ENCODE results near the gene FOXM1.

FOXM1 gene

DNA sequence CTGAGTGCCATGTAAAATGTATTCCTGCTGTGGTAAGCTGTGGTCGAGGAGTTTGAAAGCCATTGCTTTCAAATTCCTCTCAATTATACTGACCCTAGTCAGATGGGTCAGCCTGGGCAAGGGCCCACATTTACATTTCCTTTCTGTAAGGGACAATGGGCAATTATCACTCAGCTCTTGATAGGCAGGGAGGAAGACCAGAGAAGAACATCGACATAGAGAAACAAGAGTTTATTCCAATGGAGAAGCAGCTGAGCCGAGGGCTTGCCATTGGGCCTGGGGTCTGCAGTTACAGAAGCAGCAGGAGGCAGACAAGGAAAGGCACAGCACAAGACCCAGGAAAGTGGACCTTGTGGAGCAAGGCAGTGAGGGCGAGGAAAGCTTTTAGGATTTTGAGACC lies 51.8 kb downstream of the FOXM1 start:
- POLR2A ChIA-PET, result no interaction called here
- no peak overlapping the region for H3K4me3 ChIP-seq (ENCODE audit: low read depth, low read length)
- CTCF ChIA-PET, result interaction anchor here (1.0 to 3.5 kb wide), 4 partner anchors 9 to 41 kb away, joined by 3 to 15 read pairs (median 6); partner anchors contain the start of genes ITFG2 and NRIP2
- TF ChIP-seq, protein P1, sequence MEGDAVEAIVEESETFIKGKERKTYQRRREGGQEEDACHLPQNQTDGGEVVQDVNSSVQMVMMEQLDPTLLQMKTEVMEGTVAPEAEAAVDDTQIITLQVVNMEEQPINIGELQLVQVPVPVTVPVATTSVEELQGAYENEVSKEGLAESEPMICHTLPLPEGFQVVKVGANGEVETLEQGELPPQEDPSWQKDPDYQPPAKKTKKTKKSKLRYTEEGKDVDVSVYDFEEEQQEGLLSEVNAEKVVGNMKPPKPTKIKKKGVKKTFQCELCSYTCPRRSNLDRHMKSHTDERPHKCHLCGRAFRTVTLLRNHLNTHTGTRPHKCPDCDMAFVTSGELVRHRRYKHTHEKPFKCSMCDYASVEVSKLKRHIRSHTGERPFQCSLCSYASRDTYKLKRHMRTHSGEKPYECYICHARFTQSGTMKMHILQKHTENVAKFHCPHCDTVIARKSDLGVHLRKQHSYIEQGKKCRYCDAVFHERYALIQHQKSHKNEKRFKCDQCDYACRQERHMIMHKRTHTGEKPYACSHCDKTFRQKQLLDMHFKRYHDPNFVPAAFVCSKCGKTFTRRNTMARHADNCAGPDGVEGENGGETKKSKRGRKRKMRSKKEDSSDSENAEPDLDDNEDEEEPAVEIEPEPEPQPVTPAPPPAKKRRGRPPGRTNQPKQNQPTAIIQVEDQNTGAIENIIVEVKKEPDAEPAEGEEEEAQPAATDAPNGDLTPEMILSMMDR (IDR thresholded peaks at IDR 0.05; ENCODE audit: insufficient read depth, low read length, missing control alignments), result no peak
- no peak for DNase-seq (ENCODE audit: low read depth, low spot score)

DNA sequence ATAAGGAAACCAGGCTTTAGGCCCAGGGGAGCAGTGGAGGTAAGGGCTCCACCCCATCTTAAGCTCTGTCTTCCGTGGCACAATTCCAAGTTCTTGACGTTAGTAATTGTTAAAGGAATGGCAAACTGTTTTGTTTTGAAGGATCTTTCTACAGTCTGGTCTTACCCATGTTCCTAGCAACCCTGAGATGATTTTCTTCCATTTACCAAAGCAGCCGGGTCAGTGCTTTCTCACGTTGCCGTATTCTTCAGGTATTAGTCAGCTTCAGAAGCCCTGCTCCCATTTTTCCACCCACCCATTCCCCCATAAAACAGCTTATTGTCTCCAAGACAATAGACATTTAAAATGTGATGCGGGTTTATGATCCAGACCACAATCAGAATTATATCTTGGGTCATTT lies 52.4 kb downstream of the FOXM1 start:
- CTCF ChIA-PET, result interaction anchor here (1.0 to 3.5 kb wide), 4 partner anchors 9 to 40 kb away, joined by 3 to 15 read pairs (median 6); partner anchors contain the start of genes ITFG2 and NRIP2
- POLR2A ChIA-PET, result no interaction called here

DNA sequence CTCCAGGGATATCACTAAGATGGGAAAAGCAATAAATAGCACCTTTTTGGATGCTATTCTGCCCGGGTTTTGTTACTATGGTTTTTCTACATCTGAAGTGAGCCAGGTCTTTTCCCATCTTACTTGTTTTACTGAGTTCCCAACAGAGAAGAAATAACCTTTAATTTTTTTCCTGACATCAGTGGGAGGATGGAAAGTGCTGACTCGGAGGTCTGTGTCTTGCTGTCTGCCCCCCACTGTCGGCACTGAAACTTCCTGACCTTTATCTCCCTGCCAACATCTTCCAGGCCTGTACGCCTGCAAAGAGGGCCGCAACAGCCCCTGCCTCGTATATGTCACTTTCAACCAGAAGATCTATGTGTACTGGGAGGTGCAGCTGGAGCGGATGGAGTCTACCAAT lies 53.5 kb downstream of the FOXM1 start:
- no peak for DNase-seq (ENCODE audit: low read depth, low spot score)
- CTCF ChIA-PET, result interaction anchor here (1.3 to 1.4 kb wide), 2 partner anchors 11 to 22 kb away, joined by 3 to 4 read pairs; partner anchors contain the start of gene ITFG2
- POLR2A ChIA-PET, result no interaction called here
- TF ChIP-seq, protein P1 (IDR thresholded peaks at IDR 0.05; ENCODE audit: insufficient read depth, low read length, missing control alignments), result no peak
- H3K4me3 ChIP-seq (ENCODE audit: low read depth, low read length), result no peak overlapping the region

More for the DNA sequence above, 52.4 kb downstream of the FOXM1 start:
- no peak overlapping the region for H3K4me3 ChIP-seq (ENCODE audit: low read depth, low read length)
- DNase-seq (ENCODE audit: low read depth, low spot score), result no peak
- TF ChIP-seq, protein P1 (IDR thresholded peaks at IDR 0.05; ENCODE audit: insufficient read depth, low read length, missing control alignments), result no peak

DNA sequence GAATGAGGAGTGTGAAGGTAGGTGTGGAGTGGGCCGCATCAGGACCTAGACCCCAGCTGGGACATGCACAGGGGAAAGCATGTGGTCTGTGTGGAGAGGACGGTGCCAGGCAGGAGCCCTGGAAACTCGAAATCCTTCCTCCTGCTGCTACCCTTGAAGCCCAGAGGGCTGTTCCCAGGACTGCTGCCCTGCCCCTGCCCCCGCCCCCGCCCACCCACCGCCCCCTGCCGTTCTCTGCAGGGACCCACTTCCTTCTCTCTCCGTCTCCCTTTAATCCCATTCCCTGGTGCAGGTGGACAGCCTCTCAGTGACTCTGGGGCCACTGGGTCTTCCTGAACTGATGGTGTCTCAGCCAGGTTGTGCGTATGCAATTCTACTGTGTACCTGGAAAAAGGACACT lies 56.5 kb downstream of the FOXM1 start:
- TF ChIP-seq, protein P1 (IDR thresholded peaks at IDR 0.05; ENCODE audit: insufficient read depth, low read length, missing control alignments), result no peak
- no peak overlapping the region for H3K4me3 ChIP-seq (ENCODE audit: low read depth, low read length)
- ChIA-PET POLR2A (no interaction called here), CTCF (no interaction called here)
- DNase-seq (ENCODE audit: low read depth, low spot score), result no peak

DNA sequence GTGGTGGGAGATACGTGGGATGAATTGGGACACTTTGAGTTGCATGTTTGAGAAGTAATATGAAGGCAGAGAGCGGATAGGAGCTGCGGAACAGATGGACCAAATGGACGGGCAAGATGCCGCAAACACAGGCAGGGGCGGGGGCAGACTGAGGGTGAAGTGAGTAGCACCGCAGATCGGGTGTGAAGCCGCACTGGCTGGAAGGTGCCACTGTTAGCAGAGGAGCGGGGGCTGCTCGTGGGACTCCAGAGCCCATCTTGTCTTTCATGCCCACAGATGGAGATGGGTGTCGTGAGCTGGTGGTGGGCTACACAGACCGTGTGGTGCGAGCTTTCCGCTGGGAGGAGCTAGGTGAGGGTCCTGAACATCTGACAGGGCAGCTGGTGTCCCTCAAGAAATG lies 57.2 kb downstream of the FOXM1 start:
- ChIA-PET POLR2A (no interaction called here), CTCF (no interaction called here)
- TF ChIP-seq, protein P1 (IDR thresholded peaks at IDR 0.05; ENCODE audit: insufficient read depth, low read length, missing control alignments), result no peak
- DNase-seq (ENCODE audit: low read depth, low spot score), result no peak
- H3K4me3 ChIP-seq (ENCODE audit: low read depth, low read length), result no peak overlapping the region

DNA sequence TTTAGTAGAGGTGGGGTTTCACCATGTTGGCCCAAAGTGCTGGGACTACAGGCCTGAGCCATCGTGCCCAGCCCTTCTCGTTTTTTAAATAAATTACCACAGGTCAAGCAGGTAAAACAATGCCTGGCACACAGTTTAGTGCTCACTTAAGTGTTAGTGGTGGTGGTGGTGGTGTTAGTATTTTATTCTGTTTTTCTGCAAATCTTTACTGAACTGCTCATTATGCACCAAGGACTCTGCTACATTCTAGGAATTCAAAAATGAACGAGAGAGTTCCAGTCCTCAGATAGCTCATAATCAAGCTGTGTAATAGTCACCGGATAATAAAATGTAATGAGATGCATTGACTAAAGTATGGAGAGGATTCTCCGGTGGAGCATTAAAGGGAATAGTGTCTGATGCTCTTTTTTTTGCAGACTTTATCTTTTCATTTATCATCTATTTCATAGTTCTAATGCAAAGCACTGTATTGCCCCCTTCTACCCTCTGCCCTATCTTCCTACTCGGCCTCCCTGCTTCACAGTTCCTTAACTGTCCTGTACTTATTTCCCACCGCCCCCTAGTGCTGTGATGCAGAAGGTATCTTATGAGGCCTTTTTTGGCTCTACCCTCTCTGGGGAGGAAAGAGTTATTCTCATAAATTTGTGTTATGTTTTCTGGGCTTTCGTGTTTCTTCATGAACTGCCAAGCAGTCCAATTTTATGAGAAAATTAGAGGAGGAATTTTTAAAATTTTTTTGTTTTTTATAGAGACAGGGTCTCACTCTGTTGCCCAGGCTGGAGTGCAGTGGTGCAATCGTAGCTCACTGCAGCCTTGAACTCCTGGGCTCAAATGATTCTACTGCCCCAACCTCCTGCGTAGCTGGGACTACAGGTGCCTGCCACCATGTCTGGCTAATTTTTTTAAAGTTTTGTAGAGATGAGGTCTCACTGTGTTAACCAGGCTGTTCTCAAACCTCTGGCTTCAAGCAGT lies 63.5 kb downstream of the FOXM1 start:
- TF ChIP-seq, protein P1 (IDR thresholded peaks at IDR 0.05; ENCODE audit: insufficient read depth, low read length, missing control alignments), result peak; percentile 73
- H3K4me3 ChIP-seq (ENCODE audit: low read depth, low read length), result peak overlapping the region; percentile 72
- ChIA-PET POLR2A (interaction anchor here (1.0 to 1.7 kb wide), 3 partner anchors 9 to 221 kb away, joined by 3 to 7 read pairs (median 3); no protein-coding TSS in a partner anchor), CTCF (interaction anchor here (0.7 to 3.1 kb wide), 16 partner anchors 9 to 130 kb away, joined by 3 to 15 read pairs (median 6); partner anchors contain the start of gene FKBP4)
- DNase-seq (ENCODE audit: low read depth, low spot score), result peak; percentile 26
